Neural progenitor cell (in vitro differentiated cells): ENCODE data around the gene LRP1B. TPM values are rescaled to one million over a fixed set of nuclear protein-coding genes. Genes with fewer than 3 reads are reported as not detected.
"Not testable (repeated sequence)": the region's sequence is repeated elsewhere in the genome, so short reads cannot be mapped to it uniquely, and the experiment has no call there.

ENCODE experiments used
- DNase-seq: peaks from one replicate; pipeline ENCODE4 v3.0.0-alpha.2; 2016; ENCODE audit warnings: low spot score
- H2AFZ ChIP-seq: fragments of 200-600 bp; sonication (generic); replicated peaks from 2 replicates; pipeline ENCODE4 v1.6.1; 2016; ENCODE audit warnings: antibody characterized with exemption
- H3F3A ChIP-seq: fragments of 200-600 bp; sonication (generic); 2 replicates; pipeline ENCODE4 v1.6.1; 2016; ENCODE audit warnings: antibody characterized with exemption, low read depth
- H3K27ac ChIP-seq: fragments of 200-600 bp; sonication (generic); 2 replicates; pipeline ENCODE4 v1.5.1; 2016; ENCODE audit warnings: mild to moderate bottlenecking
- H3K27me3 ChIP-seq: fragments of 200-600 bp; sonication (generic); 2 replicates; pipeline ENCODE4 v1.6.1; 2016; ENCODE audit warnings: mild to moderate bottlenecking, moderate library complexity
- H3K36me3 ChIP-seq: fragments of 200-600 bp; sonication (generic); 2 replicates; pipeline ENCODE4 v1.5.1; 2016
- H3K4me1 ChIP-seq: fragments of 200-600 bp; sonication (generic); 2 replicates; pipeline ENCODE4 v1.6.1; 2016; ENCODE audit warnings: mixed run types
- H3K4me2 ChIP-seq: fragments of 200-600 bp; sonication (generic); 2 replicates; pipeline ENCODE4 v1.6.1; 2016
- H3K4me3 ChIP-seq: fragments of 200-600 bp; sonication (generic); 2 replicates; pipeline ENCODE4 v1.5.1; 2016
- H3K79me2 ChIP-seq: fragments of 200-600 bp; sonication (generic); 2 replicates; pipeline ENCODE4 v1.6.1; 2016; ENCODE audit warnings: low read depth
- H3K9ac ChIP-seq: fragments of 200-600 bp; sonication (generic); 2 replicates; pipeline ENCODE4 v1.6.1; 2016
- H3K9me3 ChIP-seq: fragments of 200-600 bp; sonication (generic); 2 replicates; pipeline ENCODE4 v1.5.1; 2016; ENCODE audit warnings: low read depth
- H4K20me1 ChIP-seq: fragments of 200-600 bp; sonication (generic); 2 replicates; pipeline ENCODE4 v1.6.1; 2016; ENCODE audit warnings: low read depth
- H3K27ac Mint-ChIP-seq: 3 replicates; pipeline ENCODE4 v1.8.0; 2021; ENCODE audit warnings: mixed read lengths
- H3K27me3 Mint-ChIP-seq: 2 replicates; pipeline ENCODE4 v1.8.0; 2022; ENCODE audit warnings: low read depth, mild to moderate bottlenecking, inconsistent platforms, moderate library complexity, mixed read lengths; ENCODE audit not compliant: insufficient read depth
- H3K36me3 Mint-ChIP-seq: 3 replicates; pipeline ENCODE4 v1.8.0; 2021; ENCODE audit warnings: mixed read lengths
- H3K4me1 Mint-ChIP-seq: 3 replicates; pipeline ENCODE4 v1.8.0; 2021; ENCODE audit warnings: mixed read lengths
- H3K4me3 Mint-ChIP-seq: 3 replicates; pipeline ENCODE4 v1.8.0; 2021; ENCODE audit warnings: mild to moderate bottlenecking, moderate library complexity, mixed read lengths
- H3K9me3 Mint-ChIP-seq: 3 replicates; pipeline ENCODE4 v1.8.0; 2020; ENCODE audit warnings: mixed read lengths
- CTCF ChIP-seq: fragments of 200-600 bp; sonication (generic); IDR thresholded peaks from 2 replicates; pipeline ENCODE4 v1.5.1; 2017; ENCODE audit warnings: antibody characterized with exemption, mild to moderate bottlenecking
- EZH2 ChIP-seq: fragments of 200-600 bp; sonication (generic); IDR thresholded peaks from 2 replicates; pipeline ENCODE4 v1.6.1; 2017; ENCODE audit warnings: antibody characterized with exemption, mild to moderate bottlenecking, moderate library complexity
- EZH2phosphoT487 ChIP-seq: fragments of 200-600 bp; sonication (generic); IDR thresholded peaks from 2 replicates; pipeline ENCODE4 v1.6.1; 2017; ENCODE audit warnings: antibody characterized with exemption
- total RNA-seq: library from RNA; depleted of rRNA; stranded (reverse); fragments of >200 nt; gene quantifications from 2 replicates; pipeline ENCODE4 v1.2.3, GENCODE V29; 2015; ENCODE audit warnings: low replicate concordance

Gene LRP1B
- total RNA-seq, 1 donor from 2014 or later = not detected

DNA sequence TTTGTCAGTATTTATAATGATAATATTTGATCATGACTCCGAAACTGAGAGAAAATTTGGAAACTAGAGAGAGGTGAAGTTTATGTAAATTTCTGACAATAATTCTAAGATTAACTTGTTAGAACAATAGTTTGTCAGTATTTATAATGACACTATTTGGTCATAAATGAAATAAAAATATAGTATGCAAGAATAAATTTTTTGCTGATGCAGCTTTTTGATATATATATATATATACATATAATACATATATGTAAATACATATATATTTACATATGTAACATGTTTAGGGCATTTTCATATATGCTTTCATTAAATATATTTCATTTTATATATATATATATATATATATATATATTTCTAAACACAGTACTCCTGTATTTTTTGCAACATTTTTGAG lies 1158.1 kb downstream of the LRP1B start:
- peaks cover 2% of the 10 kb centered on the region for H3K27me3 Mint-ChIP-seq

DNA sequence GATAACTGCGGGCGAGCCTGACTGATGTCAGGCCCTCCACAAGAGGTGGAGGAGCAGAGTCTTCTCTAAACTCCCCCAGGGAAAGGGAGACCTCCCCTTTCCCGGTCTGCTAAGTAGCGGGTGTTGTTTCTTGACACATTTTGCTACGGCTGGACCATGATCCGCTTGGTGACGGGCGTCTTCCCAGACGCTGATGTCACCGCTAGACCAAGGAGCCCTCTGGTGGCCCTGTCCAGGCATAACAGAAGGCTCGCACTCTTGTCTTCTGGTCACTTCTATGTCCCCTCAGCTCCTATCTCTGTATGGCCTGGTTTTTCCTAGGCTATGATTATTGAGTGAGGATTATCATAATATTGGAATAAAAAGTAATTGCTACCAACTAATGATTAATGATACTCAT lies 1166.5 kb downstream of the LRP1B start:
- not testable (repeated sequence) for H4K20me1 ChIP-seq, H3K36me3 ChIP-seq, H3K4me3 Mint-ChIP-seq, H3K9me3 ChIP-seq, H3K27me3 Mint-ChIP-seq, H3K9ac ChIP-seq, H3K4me1 ChIP-seq, H3K79me2 ChIP-seq, H3K4me2 ChIP-seq, H3K27me3 ChIP-seq, H3K4me3 ChIP-seq, H3F3A ChIP-seq, H3K4me1 Mint-ChIP-seq, H2AFZ ChIP-seq, H3K9me3 Mint-ChIP-seq, H3K27ac ChIP-seq, H3K27ac Mint-ChIP-seq, H3K36me3 Mint-ChIP-seq
- peak; percentile 47 for TF ChIP-seq CTCF
- DNase-seq = peak; percentile 10

More for the DNA sequence above, 1158.1 kb downstream of the LRP1B start:
- H3K36me3 ChIP-seq = no peaks in the 10 kb centered on the region
- H3K27me3 ChIP-seq = no peaks in the 10 kb centered on the region
- no peak overlapping the region for H2AFZ ChIP-seq
- Mint-ChIP-seq H3K36me3 (no peaks in the 10 kb centered on the region), H3K4me3 (no peak overlapping the region), H3K9me3 (peaks cover 4% of the 10 kb centered on the region), H3K27ac (no peak overlapping the region), H3K4me1 (no peaks in the 10 kb centered on the region)
- TF ChIP-seq EZH2phosphoT487 (no peak), CTCF (no peak)
- H3K27ac ChIP-seq = no peak overlapping the region
- no peak overlapping the region for H3K4me2 ChIP-seq
- no peak overlapping the region for H3K9ac ChIP-seq
- no peak overlapping the region for H3K4me3 ChIP-seq
- H3K4me1 ChIP-seq = no peaks in the 10 kb centered on the region
- H3F3A ChIP-seq = no peaks in the 10 kb centered on the region
- DNase-seq = no peak
- no peaks in the 10 kb centered on the region for H3K79me2 ChIP-seq
- no peaks in the 10 kb centered on the region for H4K20me1 ChIP-seq
- no peaks in the 10 kb centered on the region for H3K9me3 ChIP-seq

GRCh38 chr2:140949932-140950331 lies 1180.9 kb downstream of the LRP1B start:
- H3K9me3 ChIP-seq = no peaks in the 10 kb centered on the region
- H3K4me2 ChIP-seq = no peak overlapping the region
- Mint-ChIP-seq H3K27ac (no peak overlapping the region), H3K9me3 (no peaks in the 10 kb centered on the region), H3K27me3 (no peaks in the 10 kb centered on the region), H3K4me1 (no peaks in the 10 kb centered on the region), H3K4me3 (no peak overlapping the region), H3K36me3 (no peaks in the 10 kb centered on the region)
- H4K20me1 ChIP-seq = no peaks in the 10 kb centered on the region
- H3K4me3 ChIP-seq = no peak overlapping the region
- H3K36me3 ChIP-seq = no peaks in the 10 kb centered on the region
- no peak for DNase-seq
- H3K9ac ChIP-seq = no peak overlapping the region
- no peak overlapping the region for H3K27ac ChIP-seq
- H3F3A ChIP-seq = no peaks in the 10 kb centered on the region
- H2AFZ ChIP-seq = no peak overlapping the region
- H3K4me1 ChIP-seq = no peaks in the 10 kb centered on the region
- H3K27me3 ChIP-seq = no peaks in the 10 kb centered on the region
- TF ChIP-seq EZH2phosphoT487 (no peak), CTCF (no peak), EZH2 (no peak)
- no peaks in the 10 kb centered on the region for H3K79me2 ChIP-seq

GRCh38 chr2:140947236-140947635 lies 1183.6 kb downstream of the LRP1B start:
- Histone ChIP-seq H3F3A (no peaks in the 10 kb centered on the region), H3K27ac (no peak overlapping the region), H3K27me3 (no peaks in the 10 kb centered on the region), H4K20me1 (no peaks in the 10 kb centered on the region), H3K9me3 (no peaks in the 10 kb centered on the region), H3K4me1 (peaks cover 8% of the 10 kb centered on the region), H3K9ac (no peak overlapping the region), H2AFZ (no peak overlapping the region), H3K4me2 (no peak overlapping the region), H3K36me3 (no peaks in the 10 kb centered on the region), H3K4me3 (no peak overlapping the region), H3K79me2 (no peaks in the 10 kb centered on the region)
- Mint-ChIP-seq H3K27ac (no peak overlapping the region), H3K4me3 (no peak overlapping the region), H3K4me1 (no peaks in the 10 kb centered on the region), H3K9me3 (no peaks in the 10 kb centered on the region), H3K36me3 (no peaks in the 10 kb centered on the region), H3K27me3 (no peaks in the 10 kb centered on the region)
- no peak for DNase-seq
- TF ChIP-seq CTCF (no peak), EZH2phosphoT487 (no peak), EZH2 (no peak)
